ENCODE results near the gene REG1B. TPM values are rescaled to one million over a fixed set of nuclear protein-coding genes. Genes with fewer than 3 reads are reported as not detected.

The REG1B gene
- total RNA-seq, 1 experiment from 2014 or later, result not detected

GRCh38 chr2:79116997-79117928, 29.5 kb upstream of the REG1B start:
- Mint-ChIP-seq H3K36me3 (ENCODE audit: insufficient read depth, unreplicated experiment) (no peaks in the 10 kb centered on the region), H3K4me1 (ENCODE audit: low read depth, unreplicated experiment) (no peaks in the 10 kb centered on the region), H3K27ac (ENCODE audit: unreplicated experiment) (no peak overlapping the region), H3K9me3 (ENCODE audit: unreplicated experiment) (no peaks in the 10 kb centered on the region), H3K27me3 (ENCODE audit: insufficient read depth, unreplicated experiment) (no peaks in the 10 kb centered on the region), H3K4me3 (ENCODE audit: unreplicated experiment) (no peak overlapping the region)
- Histone ChIP-seq H3K27me3 (replicated peaks; ENCODE audit: control insufficient read depth, insufficient read depth, low read length) (no peaks in the 10 kb centered on the region), H3K36me3 (ENCODE audit: control insufficient read depth, insufficient read depth, low read length) (no peaks in the 10 kb centered on the region), H3K4me3 (ENCODE audit: low read depth, low read length) (no peak overlapping the region), H3K4me1 (no peaks in the 10 kb centered on the region; the same call in 1 of the 2 replicates), H3K9me3 (no peaks in the 10 kb centered on the region)
- ChIA-PET CTCF (no interaction called here), POLR2A (no interaction called here)
- intact Hi-C loops (cut with micrococcal nuclease; ENCODE audit: unreplicated experiment), result no loop called here
- no peak for TF ChIP-seq CTCF (IDR thresholded peaks at IDR 0.05; ENCODE audit: insufficient read depth in 1 of 2, low read depth in 1 of 2, low read length in 1 of 2, severe bottlenecking in 1 of 2, unreplicated experiment in 1 of 2)
- no peak for DNase-seq
- no TSS peak for BruUV-seq (replicated peaks)

DNA sequence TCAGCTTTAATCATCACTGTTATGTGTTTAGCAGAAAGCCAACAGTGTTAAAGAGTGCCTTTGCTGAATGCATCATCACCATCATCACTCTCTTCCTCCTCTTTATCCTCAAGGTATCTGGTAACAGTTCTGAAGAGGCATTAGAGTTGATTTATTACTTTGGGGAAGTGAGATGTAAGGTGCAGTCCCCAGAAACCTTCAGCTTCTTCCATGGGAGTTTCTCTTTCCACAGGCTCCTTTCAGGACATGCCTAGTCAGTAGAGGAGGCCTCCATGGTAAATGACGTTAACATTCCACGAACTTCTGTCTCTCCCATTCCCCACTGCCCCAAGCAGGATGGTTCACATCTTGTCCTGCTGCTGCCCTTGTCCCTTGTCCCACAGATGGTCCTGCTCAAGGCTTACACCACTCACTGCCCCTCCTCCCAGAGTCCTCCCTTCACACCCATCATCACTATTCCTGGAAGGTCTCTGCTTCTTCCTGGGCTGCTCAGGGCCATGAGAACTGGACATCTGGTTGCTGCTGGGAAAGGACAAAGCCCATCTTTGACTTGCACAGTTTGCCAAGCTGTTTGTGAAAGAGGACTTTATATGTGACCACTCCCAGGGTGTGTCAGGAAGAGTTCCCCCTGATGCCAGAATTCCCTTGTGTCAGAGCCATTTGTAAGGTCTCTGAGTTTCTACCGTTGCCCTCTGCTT, 27.2 kb upstream of the REG1B start:
- Mint-ChIP-seq H3K4me1 (ENCODE audit: low read depth, unreplicated experiment) (no peaks in the 10 kb centered on the region), H3K27ac (ENCODE audit: unreplicated experiment) (no peak overlapping the region), H3K36me3 (ENCODE audit: insufficient read depth, unreplicated experiment) (no peaks in the 10 kb centered on the region), H3K4me3 (ENCODE audit: unreplicated experiment) (no peak overlapping the region), H3K27me3 (ENCODE audit: insufficient read depth, unreplicated experiment) (no peaks in the 10 kb centered on the region), H3K9me3 (ENCODE audit: unreplicated experiment) (no peaks in the 10 kb centered on the region)
- no peaks in the 10 kb centered on the region for H3K27me3 ChIP-seq (replicated peaks; ENCODE audit: control insufficient read depth, insufficient read depth, low read length)
- H3K9me3 ChIP-seq, result no peaks in the 10 kb centered on the region
- H3K4me1 ChIP-seq, result peaks cover 4% of the 10 kb centered on the region; the same call in 1 of the 2 replicates
- intact Hi-C loops (cut with micrococcal nuclease; ENCODE audit: unreplicated experiment), result no loop called here
- no peak for DNase-seq
- no peak for TF ChIP-seq CTCF (IDR thresholded peaks at IDR 0.05; ENCODE audit: insufficient read depth in 1 of 2, low read depth in 1 of 2, low read length in 1 of 2, severe bottlenecking in 1 of 2, unreplicated experiment in 1 of 2)
- BruUV-seq (replicated peaks), result no TSS peak
- ChIA-PET CTCF (no interaction called here), POLR2A (no interaction called here)
- H3K4me3 ChIP-seq (ENCODE audit: low read depth, low read length), result no peak overlapping the region
- H3K36me3 ChIP-seq (ENCODE audit: control insufficient read depth, insufficient read depth, low read length), result no peaks in the 10 kb centered on the region

- ChIA-PET POLR2A (no interaction called here), CTCF (no interaction called here)
- Mint-ChIP-seq H3K4me1 (ENCODE audit: low read depth, unreplicated experiment) (no peaks in the 10 kb centered on the region), H3K27ac (ENCODE audit: unreplicated experiment) (no peak overlapping the region), H3K36me3 (ENCODE audit: insufficient read depth, unreplicated experiment) (no peaks in the 10 kb centered on the region), H3K4me3 (ENCODE audit: unreplicated experiment) (no peak overlapping the region), H3K27me3 (ENCODE audit: insufficient read depth, unreplicated experiment) (no peaks in the 10 kb centered on the region), H3K9me3 (ENCODE audit: unreplicated experiment) (no peaks in the 10 kb centered on the region)
- Histone ChIP-seq H3K36me3 (ENCODE audit: control insufficient read depth, insufficient read depth, low read length) (no peaks in the 10 kb centered on the region), H3K27me3 (replicated peaks; ENCODE audit: control insufficient read depth, insufficient read depth, low read length) (no peaks in the 10 kb centered on the region), H3K4me3 (ENCODE audit: low read depth, low read length) (no peak overlapping the region), H3K9me3 (no peaks in the 10 kb centered on the region), H3K4me1 (peaks cover 4% of the 10 kb centered on the region; the same call in 1 of the 2 replicates)
- DNase-seq, result no peak
- BruUV-seq (replicated peaks), result no TSS peak
- intact Hi-C loops (cut with micrococcal nuclease; ENCODE audit: unreplicated experiment), result no loop called here
- TF ChIP-seq CTCF (IDR thresholded peaks at IDR 0.05; ENCODE audit: insufficient read depth in 1 of 2, low read depth in 1 of 2, low read length in 1 of 2, severe bottlenecking in 1 of 2, unreplicated experiment in 1 of 2), result no peak
These were observed 24.5 kb upstream of the REG1B start for GRCh38 chr2:79112269-79112668.

Measured in Caco-2 (cell line).